Breast epithelium (tissue), 3 donors: ENCODE data around the gene SLC5A6.

Experiments used
- POLR2A ChIP-seq: fragments of 450-650 bp; IDR thresholded peaks from one replicate; pipeline ENCODE4 v1.6.1; 2016; ENCODE audit warnings: antibody characterized with exemption, mild to moderate bottlenecking, moderate library complexity
- POLR2AphosphoS5 ChIP-seq, 3 donors: sonication (generic); formaldehyde crosslinking; IDR thresholded peaks; one replicate each; pipeline ENCODE4 v1.6.1; 2017; ENCODE audit warnings: antibody characterized with exemption in 3 of 3
- TF ChIP-seq, protein P1 (sequence below), 3 donors: fragments of 450-650 bp; IDR thresholded peaks; one replicate each; pipeline ENCODE4 v1.5.1; 2016 to 2017; ENCODE audit warnings: antibody characterized with exemption in 3 of 3, mild to moderate bottlenecking in 3 of 3, moderate library complexity in 3 of 3

DNA sequence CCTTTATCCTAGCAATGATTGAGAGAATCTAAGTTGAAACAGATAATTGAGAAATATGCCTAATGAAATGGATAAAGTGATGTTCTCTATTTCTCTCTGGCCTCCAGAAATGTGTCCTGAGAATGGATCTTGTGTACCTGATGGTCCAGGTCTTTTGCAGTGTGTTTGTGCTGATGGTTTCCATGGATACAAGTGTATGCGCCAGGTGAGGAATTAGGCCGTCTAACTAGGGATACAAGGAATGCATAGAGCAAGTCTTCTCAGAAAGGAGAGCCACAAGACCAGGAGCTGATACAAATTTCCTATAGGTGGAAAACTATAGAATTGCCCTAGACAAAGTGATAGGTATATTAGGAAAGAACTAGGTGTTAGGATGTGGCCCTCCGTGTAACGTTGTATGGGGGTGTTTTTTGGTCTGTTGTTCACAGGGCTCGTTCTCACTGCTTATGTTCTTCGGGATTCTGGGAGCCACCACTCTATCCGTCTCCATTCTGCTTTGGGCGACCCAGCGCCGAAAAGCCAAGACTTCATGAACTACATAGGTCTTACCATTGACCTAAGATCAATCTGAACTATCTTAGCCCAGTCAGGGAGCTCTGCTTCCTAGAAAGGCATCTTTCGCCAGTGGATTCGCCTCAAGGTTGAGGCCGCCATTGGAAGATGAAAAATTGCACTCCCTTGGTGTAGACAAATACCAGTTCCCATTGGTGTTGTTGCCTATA, 4.5 kb upstream of the SLC5A6 start:
- TF ChIP-seq POLR2A (no peak), POLR2AphosphoS5 (IDR thresholded peaks at IDR 0.05) (no peak)
- TF ChIP-seq, protein P1, sequence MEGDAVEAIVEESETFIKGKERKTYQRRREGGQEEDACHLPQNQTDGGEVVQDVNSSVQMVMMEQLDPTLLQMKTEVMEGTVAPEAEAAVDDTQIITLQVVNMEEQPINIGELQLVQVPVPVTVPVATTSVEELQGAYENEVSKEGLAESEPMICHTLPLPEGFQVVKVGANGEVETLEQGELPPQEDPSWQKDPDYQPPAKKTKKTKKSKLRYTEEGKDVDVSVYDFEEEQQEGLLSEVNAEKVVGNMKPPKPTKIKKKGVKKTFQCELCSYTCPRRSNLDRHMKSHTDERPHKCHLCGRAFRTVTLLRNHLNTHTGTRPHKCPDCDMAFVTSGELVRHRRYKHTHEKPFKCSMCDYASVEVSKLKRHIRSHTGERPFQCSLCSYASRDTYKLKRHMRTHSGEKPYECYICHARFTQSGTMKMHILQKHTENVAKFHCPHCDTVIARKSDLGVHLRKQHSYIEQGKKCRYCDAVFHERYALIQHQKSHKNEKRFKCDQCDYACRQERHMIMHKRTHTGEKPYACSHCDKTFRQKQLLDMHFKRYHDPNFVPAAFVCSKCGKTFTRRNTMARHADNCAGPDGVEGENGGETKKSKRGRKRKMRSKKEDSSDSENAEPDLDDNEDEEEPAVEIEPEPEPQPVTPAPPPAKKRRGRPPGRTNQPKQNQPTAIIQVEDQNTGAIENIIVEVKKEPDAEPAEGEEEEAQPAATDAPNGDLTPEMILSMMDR (IDR thresholded peaks at IDR 0.05), result no peak
